Mesenchymal stem cell (in vitro differentiated cells and primary cell): ENCODE data around the gene PARD3.

Experiments
- DNase-seq: peaks from one replicate; pipeline ENCODE4 v3.0.0-alpha.2; 2013
- H2AFZ ChIP-seq: one replicate; pipeline ENCODE4 v1.6.1; 2013; ENCODE audit warnings: low read depth, mild to moderate bottlenecking, control low read depth, inconsistent platforms, low read length, moderate library complexity
- H2AK5ac ChIP-seq: 2 replicates; pipeline ENCODE4 v1.6.1; 2013; ENCODE audit warnings: low read length, moderate library complexity, mild to moderate bottlenecking, inconsistent platforms; ENCODE audit not compliant: severe bottlenecking
- H2BK120ac ChIP-seq: one replicate; pipeline ENCODE4 v1.6.1; 2013; ENCODE audit warnings: low read depth, mild to moderate bottlenecking, inconsistent platforms, low read length, moderate library complexity
- H2BK12ac ChIP-seq, 2 experiments: one replicate each; pipeline ENCODE4 v1.6.1; 2013; ENCODE audit warnings: inconsistent platforms in 2 of 2, low read length in 2 of 2, mild to moderate bottlenecking in 2 of 2, moderate library complexity in 2 of 2, control low read depth in 1 of 2
- H2BK15ac ChIP-seq: one replicate; pipeline ENCODE4 v1.6.1; 2013; ENCODE audit warnings: mild to moderate bottlenecking, low read depth, inconsistent platforms; ENCODE audit not compliant: poor library complexity, severe bottlenecking
- H2BK5ac ChIP-seq: 2 replicates; pipeline ENCODE4 v1.6.1; 2013; ENCODE audit warnings: low read depth, mild to moderate bottlenecking, low read length, control low read depth, inconsistent platforms; ENCODE audit not compliant: poor library complexity, severe bottlenecking
- H3K14ac ChIP-seq, 2 experiments: one replicate each; pipeline ENCODE4 v1.6.1; 2013; ENCODE audit warnings: inconsistent platforms in 2 of 2, low read length in 2 of 2, control low read depth in 1 of 2, mild to moderate bottlenecking in 1 of 2, moderate library complexity in 1 of 2
- H3K18ac ChIP-seq, 2 experiments: one replicate each; pipeline ENCODE4 v1.6.1; 2013; ENCODE audit warnings: inconsistent platforms in 2 of 2, low read length in 2 of 2, control low read depth in 1 of 2, low read depth in 1 of 2, mild to moderate bottlenecking in 1 of 2
- H3K23ac ChIP-seq, 2 experiments: one replicate each; pipeline ENCODE4 v1.6.1; 2013; ENCODE audit warnings: inconsistent platforms in 2 of 2, low read length in 2 of 2, mild to moderate bottlenecking in 2 of 2, moderate library complexity in 2 of 2, control low read depth in 1 of 2
- H3K27ac ChIP-seq: 2 replicates; pipeline ENCODE4 v1.5.1; 2013; ENCODE audit warnings: mild to moderate bottlenecking, moderate library complexity, low read length, control low read depth, inconsistent platforms; ENCODE audit not compliant: poor library complexity, severe bottlenecking
- H3K27me3 ChIP-seq, 2 experiments: 2 replicates each; pipeline versions ENCODE4 v1.6.1 to v1.7.0; 2013; ENCODE audit warnings: low read length in 2 of 2, mild to moderate bottlenecking in 2 of 2, moderate library complexity in 2 of 2, control low read depth in 1 of 2, inconsistent platforms in 1 of 2; ENCODE audit not compliant: control insufficient read depth in 1 of 2, insufficient read depth in 1 of 2
- H3K36me3 ChIP-seq, 2 experiments: 2 replicates each; pipeline versions ENCODE4 v1.6.1 to v1.7.0; 2013; ENCODE audit warnings: low read length in 2 of 2, control low read depth in 1 of 2, inconsistent platforms in 1 of 2, low read depth in 1 of 2, mild to moderate bottlenecking in 1 of 2; ENCODE audit not compliant: insufficient read depth in 2 of 2, control insufficient read depth in 1 of 2
- H3K4ac ChIP-seq, 2 experiments: one replicate each; pipeline ENCODE4 v1.6.1; 2013; ENCODE audit warnings: inconsistent platforms in 2 of 2, low read length in 2 of 2, mild to moderate bottlenecking in 2 of 2, moderate library complexity in 2 of 2, control low read depth in 1 of 2, low read depth in 1 of 2
- H3K4me1 ChIP-seq: 2 replicates; pipeline ENCODE4 v1.6.1; 2013; ENCODE audit warnings: low read depth, low read length, control low read depth; ENCODE audit not compliant: control insufficient read depth, insufficient read depth
- H3K4me2 ChIP-seq: 2 replicates; pipeline ENCODE4 v1.6.1; 2013; ENCODE audit warnings: low read length, mild to moderate bottlenecking, inconsistent platforms; ENCODE audit not compliant: poor library complexity, severe bottlenecking
- H3K4me3 ChIP-seq, 2 experiments: 2 replicates each; pipeline versions ENCODE4 v1.5.1 to v1.7.0; 2013; ENCODE audit warnings: low read length in 2 of 2, mild to moderate bottlenecking in 2 of 2, control low read depth in 1 of 2, low read depth in 1 of 2; ENCODE audit not compliant: insufficient read depth in 1 of 2
- H3K79me1 ChIP-seq: replicated peaks from 2 replicates; pipeline ENCODE4 v1.6.1; 2013; ENCODE audit warnings: mild to moderate bottlenecking, control low read depth, low read length, inconsistent platforms; ENCODE audit not compliant: poor library complexity, severe bottlenecking
- H3K9ac ChIP-seq: 2 replicates; pipeline ENCODE4 v1.7.0; 2013; ENCODE audit warnings: mild to moderate bottlenecking, low read length, moderate library complexity
- H3K9me3 ChIP-seq: 2 replicates; pipeline ENCODE4 v1.7.0; 2013; ENCODE audit warnings: mild to moderate bottlenecking, low read length; ENCODE audit not compliant: control insufficient read depth
- H4K8ac ChIP-seq: one replicate; pipeline ENCODE4 v1.6.1; 2013; ENCODE audit warnings: inconsistent platforms, mild to moderate bottlenecking, low read length, moderate library complexity
- H4K91ac ChIP-seq: one replicate; pipeline ENCODE4 v1.6.1; 2013; ENCODE audit warnings: mild to moderate bottlenecking, low read length, inconsistent platforms
- WGBS: methylation state at CpG from one replicate; pipeline ENCODE4 v1.1.7; 2013; ENCODE audit warnings: mixed read lengths; 5-methylcytosine and 5-hydroxymethylcytosine counted together

The PARD3 gene

GRCh38 chr10:34185998-34186397 is 629.1 kb downstream of the PARD3 start:
- Histone ChIP-seq H3K14ac (no peak overlapping the region), H3K79me1 (peaks cover 26% of the 10 kb centered on the region), H2BK5ac (no peak overlapping the region), H2BK12ac (peak overlapping the region; percentile 23 to 57), H3K4ac (no peak overlapping the region), H3K18ac (no peak overlapping the region), H3K4me1 (peaks cover 10% of the 10 kb centered on the region), H2AFZ (no peak overlapping the region), H3K36me3 (no peaks in the 10 kb centered on the region), H4K8ac (no peak overlapping the region), H3K23ac (no peak overlapping the region), H3K27me3 (no peaks in the 10 kb centered on the region), H3K4me2 (no peak overlapping the region), H4K91ac (peak overlapping the region; percentile 0), H3K9ac (no peak overlapping the region), H3K9me3 (no peaks in the 10 kb centered on the region), H2AK5ac (no peak overlapping the region), H2BK15ac (peak overlapping the region; percentile 49), H3K4me3 (no peak overlapping the region), H3K27ac (no peak overlapping the region), H2BK120ac (peak overlapping the region; percentile 54)
- WGBS: 76% methylated on average over 6 of the region's 7 CpGs
- no peak for DNase-seq

GRCh38 chr10:34184939-34185386 is 630.1 kb downstream of the PARD3 start:
- H2AK5ac ChIP-seq: no peak overlapping the region
- H3K4me3 ChIP-seq: no peak overlapping the region
- H3K18ac ChIP-seq: no peak overlapping the region
- no peak overlapping the region for H2BK120ac ChIP-seq
- no peak overlapping the region for H3K4me2 ChIP-seq
- no peaks in the 10 kb centered on the region for H3K9me3 ChIP-seq
- H3K23ac ChIP-seq: no peak overlapping the region
- no peak overlapping the region for H3K14ac ChIP-seq
- peaks cover 14% of the 10 kb centered on the region for H3K4me1 ChIP-seq
- no peak overlapping the region for H3K4ac ChIP-seq
- no peak overlapping the region for H2AFZ ChIP-seq
- H2BK5ac ChIP-seq: no peak overlapping the region
- H4K8ac ChIP-seq: no peak overlapping the region
- H3K79me1 ChIP-seq: peaks cover 24% of the 10 kb centered on the region
- H3K36me3 ChIP-seq: no peaks in the 10 kb centered on the region
- no peak overlapping the region for H3K9ac ChIP-seq
- WGBS: 20% methylated on average over 1 of the region's 1 CpG
- no peaks in the 10 kb centered on the region for H3K27me3 ChIP-seq
- H2BK12ac ChIP-seq: no peak overlapping the region
- no peak overlapping the region for H3K27ac ChIP-seq
- DNase-seq: no peak
- H2BK15ac ChIP-seq: no peak overlapping the region
- no peak overlapping the region for H4K91ac ChIP-seq

GRCh38 chr10:34184397-34184796 is 630.7 kb downstream of the PARD3 start:
- no peak overlapping the region for H3K9ac ChIP-seq
- H3K4me3 ChIP-seq: no peak overlapping the region
- no peak overlapping the region for H3K14ac ChIP-seq
- H2BK120ac ChIP-seq: no peak overlapping the region
- no peak overlapping the region for H3K4ac ChIP-seq
- no peaks in the 10 kb centered on the region for H3K9me3 ChIP-seq
- no peak overlapping the region for H4K8ac ChIP-seq
- H3K79me1 ChIP-seq: peaks cover 22% of the 10 kb centered on the region
- H3K18ac ChIP-seq: no peak overlapping the region
- no peaks in the 10 kb centered on the region for H3K27me3 ChIP-seq
- no peak overlapping the region for H3K23ac ChIP-seq
- H2BK15ac ChIP-seq: no peak overlapping the region
- H2BK5ac ChIP-seq: no peak overlapping the region
- H2AFZ ChIP-seq: no peak overlapping the region
- WGBS: 34% methylated on average over 4 of the region's 6 CpGs
- no peak overlapping the region for H4K91ac ChIP-seq
- no peak overlapping the region for H3K4me2 ChIP-seq
- H2AK5ac ChIP-seq: no peak overlapping the region
- H3K27ac ChIP-seq: no peak overlapping the region
- peaks cover 14% of the 10 kb centered on the region for H3K4me1 ChIP-seq
- H2BK12ac ChIP-seq: no peak overlapping the region
- no peak for DNase-seq
- no peaks in the 10 kb centered on the region for H3K36me3 ChIP-seq

GRCh38 chr10:34183016-34183796 is 631.9 kb downstream of the PARD3 start:
- no peak overlapping the region for H2AFZ ChIP-seq

More at GRCh38 chr10:34183016-34183796, 631.9 kb downstream of the PARD3 start:
- H3K36me3 ChIP-seq: no peaks in the 10 kb centered on the region
- H3K14ac ChIP-seq: no peak overlapping the region
- H3K23ac ChIP-seq: no peak overlapping the region
- no peak for DNase-seq
- no peak overlapping the region for H3K4ac ChIP-seq
- H3K18ac ChIP-seq: no peak overlapping the region
- H2BK15ac ChIP-seq: no peak overlapping the region
- no peak overlapping the region for H2BK12ac ChIP-seq
- no peak overlapping the region for H4K8ac ChIP-seq
- H3K4me1 ChIP-seq: peaks cover 16% of the 10 kb centered on the region
- H2BK5ac ChIP-seq: no peak overlapping the region
- no peaks in the 10 kb centered on the region for H3K27me3 ChIP-seq
- peak overlapping the region; percentile 51 for H2BK120ac ChIP-seq
- no peaks in the 10 kb centered on the region for H3K9me3 ChIP-seq
- 83% methylated on average over 14 of the region's 15 CpGs for WGBS
- no peak overlapping the region for H3K4me3 ChIP-seq
- no peak overlapping the region for H3K9ac ChIP-seq
- H3K4me2 ChIP-seq: no peak overlapping the region
- H2AK5ac ChIP-seq: no peak overlapping the region
- no peak overlapping the region for H3K27ac ChIP-seq
- no peak overlapping the region for H4K91ac ChIP-seq
- peaks cover 19% of the 10 kb centered on the region for H3K79me1 ChIP-seq
